ENCODE results near the gene ZNF524. TPM values are rescaled to one million over a fixed set of nuclear protein-coding genes. Genes with fewer than 3 reads are reported as not detected.

Gene ZNF524
- total RNA-seq, 2 donors from 2014 or later, result 17.7 to 25.8 TPM

- Histone ChIP-seq H3K27ac (no peak overlapping the region), H3K36me3 (peaks cover 10% of the 10 kb centered on the region), H3K4me3 (no peak overlapping the region), H3K9me3 (no peaks in the 10 kb centered on the region), H3K27me3 (no peaks in the 10 kb centered on the region), H3K4me1 (peaks cover 0 to 8% of the 10 kb centered on the region in 2 donors)
- TF ChIP-seq, protein P1, sequence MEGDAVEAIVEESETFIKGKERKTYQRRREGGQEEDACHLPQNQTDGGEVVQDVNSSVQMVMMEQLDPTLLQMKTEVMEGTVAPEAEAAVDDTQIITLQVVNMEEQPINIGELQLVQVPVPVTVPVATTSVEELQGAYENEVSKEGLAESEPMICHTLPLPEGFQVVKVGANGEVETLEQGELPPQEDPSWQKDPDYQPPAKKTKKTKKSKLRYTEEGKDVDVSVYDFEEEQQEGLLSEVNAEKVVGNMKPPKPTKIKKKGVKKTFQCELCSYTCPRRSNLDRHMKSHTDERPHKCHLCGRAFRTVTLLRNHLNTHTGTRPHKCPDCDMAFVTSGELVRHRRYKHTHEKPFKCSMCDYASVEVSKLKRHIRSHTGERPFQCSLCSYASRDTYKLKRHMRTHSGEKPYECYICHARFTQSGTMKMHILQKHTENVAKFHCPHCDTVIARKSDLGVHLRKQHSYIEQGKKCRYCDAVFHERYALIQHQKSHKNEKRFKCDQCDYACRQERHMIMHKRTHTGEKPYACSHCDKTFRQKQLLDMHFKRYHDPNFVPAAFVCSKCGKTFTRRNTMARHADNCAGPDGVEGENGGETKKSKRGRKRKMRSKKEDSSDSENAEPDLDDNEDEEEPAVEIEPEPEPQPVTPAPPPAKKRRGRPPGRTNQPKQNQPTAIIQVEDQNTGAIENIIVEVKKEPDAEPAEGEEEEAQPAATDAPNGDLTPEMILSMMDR (IDR thresholded peaks at IDR 0.05), result no peak
- DNase-seq (ENCODE audit: low spot score), result no peak
Observed at GRCh38 chr19:55576746-55577145, 23.3 kb upstream of the ZNF524 start.

DNA sequence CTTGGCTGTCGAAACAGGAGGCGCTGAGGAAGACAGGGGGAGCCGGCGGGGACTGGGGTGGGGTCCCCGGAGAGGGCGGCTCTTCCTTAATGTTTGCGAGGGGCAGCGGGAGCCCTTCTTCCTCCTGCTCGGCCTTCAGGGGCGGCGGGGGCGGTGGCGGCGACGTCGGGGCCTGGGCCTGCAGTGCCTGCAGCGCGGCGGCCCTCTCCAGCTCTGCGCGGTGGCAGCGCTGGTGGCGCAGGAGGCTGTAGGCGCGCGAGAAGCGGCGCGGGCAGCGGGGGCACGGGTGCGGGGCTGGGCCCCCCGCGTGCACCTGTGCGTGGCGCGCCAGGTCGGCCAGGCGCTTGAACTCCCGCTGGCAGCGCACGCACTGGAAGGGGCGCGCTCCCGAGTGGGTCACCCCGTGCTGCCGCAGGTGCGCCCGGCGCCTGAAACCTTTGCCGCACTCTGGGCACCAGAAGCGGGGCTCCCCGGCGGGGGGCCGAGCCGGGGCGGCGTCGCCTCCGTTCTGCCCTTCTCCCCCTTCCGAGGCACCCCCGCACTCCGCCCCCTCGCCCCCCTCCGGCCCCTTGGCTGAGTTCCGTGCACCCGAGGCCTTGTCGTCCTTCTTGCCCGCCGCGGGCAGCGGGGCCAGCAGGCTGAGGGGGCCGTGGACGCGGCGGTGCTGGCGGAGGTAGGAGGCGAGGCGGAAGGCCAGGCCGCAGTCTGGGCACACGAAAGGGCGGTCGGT is 21.9 kb upstream of the ZNF524 start:
- Histone ChIP-seq H3K4me3 (no peak overlapping the region), H3K9me3 (no peaks in the 10 kb centered on the region), H3K36me3 (peaks cover 10% of the 10 kb centered on the region), H3K27me3 (no peaks in the 10 kb centered on the region), H3K27ac (no peak overlapping the region), H3K4me1 (peaks cover 0 to 12% of the 10 kb centered on the region in 2 donors)
- TF ChIP-seq, protein P1 (IDR thresholded peaks at IDR 0.05), result no peak
- no peak for DNase-seq (ENCODE audit: low spot score)

- Histone ChIP-seq H3K9me3 (no peaks in the 10 kb centered on the region), H3K27ac (peak overlapping the region in 1 of 2 donors; percentile 97), H3K27me3 (no peaks in the 10 kb centered on the region), H3K36me3 (peaks cover 10% of the 10 kb centered on the region), H3K4me3 (peak overlapping the region; percentile 83 to 96), H3K4me1 (peaks cover 0 to 12% of the 10 kb centered on the region in 2 donors)
- no peak for DNase-seq (ENCODE audit: low spot score)
- TF ChIP-seq, protein P1 (IDR thresholded peaks at IDR 0.05), result no peak
Observed at GRCh38 chr19:55578761-55579747, 21.0 kb upstream of the ZNF524 start.

- TF ChIP-seq, protein P1 (IDR thresholded peaks at IDR 0.05), result no peak
- Histone ChIP-seq H3K27me3 (no peaks in the 10 kb centered on the region), H3K9me3 (no peaks in the 10 kb centered on the region), H3K27ac (peak overlapping the region; percentile 91 to 97), H3K4me3 (peak overlapping the region; percentile 83 to 96), H3K4me1 (peaks cover 0 to 12% of the 10 kb centered on the region in 2 donors), H3K36me3 (peaks cover 10% of the 10 kb centered on the region)
- no peak for DNase-seq (ENCODE audit: low spot score)
Observed at GRCh38 chr19:55579766-55580621, 20.1 kb upstream of the ZNF524 start.

DNA sequence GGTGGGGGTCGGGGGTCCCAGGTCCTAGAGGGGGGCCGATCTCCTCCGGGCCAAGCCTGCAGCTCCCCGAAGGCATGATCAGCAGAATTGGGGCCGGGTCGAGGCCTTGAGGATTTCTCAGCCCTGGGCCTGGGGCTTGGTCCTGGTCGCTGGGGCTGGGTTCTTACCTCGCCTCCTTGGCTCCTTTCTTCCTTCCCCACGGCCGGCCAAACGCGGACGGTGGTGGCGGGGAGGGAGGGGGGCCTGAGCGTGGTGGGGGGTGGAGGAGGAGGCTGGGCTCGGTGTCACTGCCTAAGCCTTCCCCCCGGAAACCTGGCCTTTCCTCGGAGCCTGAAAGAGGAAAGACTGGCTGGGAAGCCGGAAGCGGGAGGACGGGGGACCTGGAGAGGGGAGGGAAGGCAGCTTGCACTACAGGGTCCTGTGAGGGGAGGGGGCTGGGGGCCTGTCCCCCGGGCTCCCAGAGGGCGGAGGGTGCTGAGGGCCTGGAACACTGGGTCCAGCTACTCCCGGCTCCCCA is 19.4 kb upstream of the ZNF524 start, which contains the start of gene ZNF579:
TSS of gene ZNF579 (minus strand) at position 221 of the 517 bp plus-strand sequence. CDS start 1,209 bp downstream, outside the sequence.
- Histone ChIP-seq H3K27ac (peak within 1 kb of the TSS; percentile 91 to 97), H3K36me3 (peaks cover 10% of the 10 kb centered on the region), H3K4me1 (peaks cover 0 to 16% of the 10 kb centered on the region in 2 donors), H3K27me3 (no peaks in the 10 kb centered on the region), H3K4me3 (peak within 1 kb of the TSS; percentile 83 to 96), H3K9me3 (no peaks in the 10 kb centered on the region)
- DNase-seq (ENCODE audit: low spot score), result peak; percentile 82
- TF ChIP-seq, protein P1 (IDR thresholded peaks at IDR 0.05), result no peak
